ENCODE measurements around the gene RBM15B. TPM values are rescaled to one million over a fixed set of nuclear protein-coding genes. Genes with fewer than 3 reads are reported as not detected.

RBM15B gene
- total and polyA plus RNA-seq, 2 experiments from 2014 or later = 16.3 to 57.9 TPM

GRCh38 chr3:51378726-51379125, 12.4 kb upstream of the RBM15B start:
- Histone ChIP-seq H3K4me2 (no peak overlapping the region), H3K27me3 (ENCODE audit: insufficient read depth) (no peaks in the 10 kb centered on the region), H2AFZ (no peak overlapping the region), H4K20me1 (replicated peaks; ENCODE audit: insufficient read depth) (no peaks in the 10 kb centered on the region), H3K79me2 (replicated peaks; ENCODE audit: insufficient read depth) (peaks cover 4% of the 10 kb centered on the region), H3K9me2 (ENCODE audit: insufficient read depth) (no peaks in the 10 kb centered on the region), H3K4me3 (no peak overlapping the region), H3K27ac (ENCODE audit: low read depth) (no peak overlapping the region), H3K4me1 (ENCODE audit: insufficient read depth) (peaks cover 13% of the 10 kb centered on the region), H3K36me3 (ENCODE audit: insufficient read depth) (no peaks in the 10 kb centered on the region), H3F3A (replicated peaks; ENCODE audit: low read depth) (no peaks in the 10 kb centered on the region)
- H3K4me3 Mint-ChIP-seq = no peak overlapping the region
- H3K4me1 Mint-ChIP-seq = peaks cover 15% of the 10 kb centered on the region
- H3K27me3 Mint-ChIP-seq (ENCODE audit: insufficient read depth, low read depth, poor library complexity) = peaks cover 4% of the 10 kb centered on the region
- H3K36me3 Mint-ChIP-seq (ENCODE audit: low read depth) = 0 out of 3 replicates have a peak, but pooled peaks cover 3% of the 10 kb centered on the region
- no peak overlapping the region for H3K27ac Mint-ChIP-seq
- no peak for ATAC-seq
- H3K9me3 Mint-ChIP-seq = no peaks in the 10 kb centered on the region; the same call in 2 of the 3 replicates
- TF ChIP-seq NANOG (IDR thresholded peaks at IDR 0.05; ENCODE audit: borderline replicate concordance) (no peak), POLR2AphosphoS5 (IDR thresholded peaks at IDR 0.05; ENCODE audit: low read depth) (no peak), CTCF (conservative IDR thresholded peaks at IDR 0.05; ENCODE audit: low read depth in 2 of 2) (no peak), CREB1 (CRISPR knock-in tag; IDR thresholded peaks at IDR 0.05; ENCODE audit: low read depth) (no peak), ZNF114 (CRISPR knock-in tag; IDR thresholded peaks at IDR 0.05) (no peak), ZNF331 (CRISPR knock-in tag; IDR thresholded peaks at IDR 0.05; ENCODE audit: low read depth) (no peak), EZH2 (IDR thresholded peaks at IDR 0.05; ENCODE audit: low read depth, unreplicated experiment) (no peak), STAT1 (IDR thresholded peaks at IDR 0.05; ENCODE audit: unreplicated experiment) (no peak), EZH2phosphoT487 (IDR thresholded peaks at IDR 0.05; ENCODE audit: unreplicated experiment) (no peak), ZNF462 (CRISPR knock-in tag; IDR thresholded peaks at IDR 0.05) (no peak), JUNB (IDR thresholded peaks at IDR 0.05; ENCODE audit: unreplicated experiment) (no peak)
- TF ChIP-seq, protein P1, sequence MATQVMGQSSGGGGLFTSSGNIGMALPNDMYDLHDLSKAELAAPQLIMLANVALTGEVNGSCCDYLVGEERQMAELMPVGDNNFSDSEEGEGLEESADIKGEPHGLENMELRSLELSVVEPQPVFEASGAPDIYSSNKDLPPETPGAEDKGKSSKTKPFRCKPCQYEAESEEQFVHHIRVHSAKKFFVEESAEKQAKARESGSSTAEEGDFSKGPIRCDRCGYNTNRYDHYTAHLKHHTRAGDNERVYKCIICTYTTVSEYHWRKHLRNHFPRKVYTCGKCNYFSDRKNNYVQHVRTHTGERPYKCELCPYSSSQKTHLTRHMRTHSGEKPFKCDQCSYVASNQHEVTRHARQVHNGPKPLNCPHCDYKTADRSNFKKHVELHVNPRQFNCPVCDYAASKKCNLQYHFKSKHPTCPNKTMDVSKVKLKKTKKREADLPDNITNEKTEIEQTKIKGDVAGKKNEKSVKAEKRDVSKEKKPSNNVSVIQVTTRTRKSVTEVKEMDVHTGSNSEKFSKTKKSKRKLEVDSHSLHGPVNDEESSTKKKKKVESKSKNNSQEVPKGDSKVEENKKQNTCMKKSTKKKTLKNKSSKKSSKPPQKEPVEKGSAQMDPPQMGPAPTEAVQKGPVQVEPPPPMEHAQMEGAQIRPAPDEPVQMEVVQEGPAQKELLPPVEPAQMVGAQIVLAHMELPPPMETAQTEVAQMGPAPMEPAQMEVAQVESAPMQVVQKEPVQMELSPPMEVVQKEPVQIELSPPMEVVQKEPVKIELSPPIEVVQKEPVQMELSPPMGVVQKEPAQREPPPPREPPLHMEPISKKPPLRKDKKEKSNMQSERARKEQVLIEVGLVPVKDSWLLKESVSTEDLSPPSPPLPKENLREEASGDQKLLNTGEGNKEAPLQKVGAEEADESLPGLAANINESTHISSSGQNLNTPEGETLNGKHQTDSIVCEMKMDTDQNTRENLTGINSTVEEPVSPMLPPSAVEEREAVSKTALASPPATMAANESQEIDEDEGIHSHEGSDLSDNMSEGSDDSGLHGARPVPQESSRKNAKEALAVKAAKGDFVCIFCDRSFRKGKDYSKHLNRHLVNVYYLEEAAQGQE (IDR thresholded peaks at IDR 0.05; ENCODE audit: unreplicated experiment) = no peak
- TF ChIP-seq, protein P2, sequence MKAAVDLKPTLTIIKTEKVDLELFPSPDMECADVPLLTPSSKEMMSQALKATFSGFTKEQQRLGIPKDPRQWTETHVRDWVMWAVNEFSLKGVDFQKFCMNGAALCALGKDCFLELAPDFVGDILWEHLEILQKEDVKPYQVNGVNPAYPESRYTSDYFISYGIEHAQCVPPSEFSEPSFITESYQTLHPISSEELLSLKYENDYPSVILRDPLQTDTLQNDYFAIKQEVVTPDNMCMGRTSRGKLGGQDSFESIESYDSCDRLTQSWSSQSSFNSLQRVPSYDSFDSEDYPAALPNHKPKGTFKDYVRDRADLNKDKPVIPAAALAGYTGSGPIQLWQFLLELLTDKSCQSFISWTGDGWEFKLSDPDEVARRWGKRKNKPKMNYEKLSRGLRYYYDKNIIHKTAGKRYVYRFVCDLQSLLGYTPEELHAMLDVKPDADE (IDR thresholded peaks at IDR 0.05) = no peak
- no peak for DNase-seq (ENCODE audit: low spot score)
